NCI-H187 (cell line): ENCODE data around the gene CPSF4.
A peak's percentile ranks its signal among the peaks of the same experiment; 100 is the strongest.

ENCODE experiments used
- DNase-seq, 2 experiments: peaks; one replicate each; lab custom pipeline; 2025; lab: John Stamatoyannopoulos, UW

Gene CPSF4

GRCh38 chr7:99438573-99439480 lies at the start of gene CPSF4, which contains the start of gene PTCD1:
Gene CPSF4 (plus strand): TSS chr7:99438943. CDS start chr7:99439083, 140 bp downstream.
Gene PTCD1 (minus strand): TSS chr7:99438798. CDS start chr7:99435242, 3,556 bp downstream.
- DNase-seq: peak; percentile 76 to 95

GRCh38 chr7:99389772-99390171 lies 49.0 kb upstream of the CPSF4 start:
- DNase-seq: no peak

- no peak for DNase-seq
Observed at GRCh38 chr7:99390941-99391602, 47.7 kb upstream of the CPSF4 start.

- no peak for DNase-seq
Observed at GRCh38 chr7:99392046-99392445, 46.7 kb upstream of the CPSF4 start.

GRCh38 chr7:99392659-99393354 lies 45.9 kb upstream of the CPSF4 start:
- peak; percentile 92 for DNase-seq

GRCh38 chr7:99393355-99394187 lies 45.2 kb upstream of the CPSF4 start:
- peak in 1 of 2 experiments; percentile 76 for DNase-seq

GRCh38 chr7:99394188-99394502 lies 44.6 kb upstream of the CPSF4 start:
- no peak for DNase-seq

- no peak for DNase-seq
Observed at GRCh38 chr7:99395616-99396327, 43.0 kb upstream of the CPSF4 start.

GRCh38 chr7:99396418-99397296 lies 42.1 kb upstream of the CPSF4 start:
- no peak for DNase-seq

GRCh38 chr7:99397297-99397983 lies 41.3 kb upstream of the CPSF4 start:
- DNase-seq: no peak

- DNase-seq: no peak
Observed at GRCh38 chr7:99398891-99399445, 39.8 kb upstream of the CPSF4 start.

GRCh38 chr7:99399597-99399996 lies 39.1 kb upstream of the CPSF4 start:
- DNase-seq: no peak

GRCh38 chr7:99402854-99403253 lies 35.9 kb upstream of the CPSF4 start:
- no peak for DNase-seq

GRCh38 chr7:99403764-99404163 lies 35.0 kb upstream of the CPSF4 start:
- DNase-seq: no peak

GRCh38 chr7:99404235-99404976 lies 34.3 kb upstream of the CPSF4 start:
- no peak for DNase-seq

GRCh38 chr7:99404977-99405320 lies 33.8 kb upstream of the CPSF4 start:
- DNase-seq: no peak

GRCh38 chr7:99406557-99406956 lies 32.2 kb upstream of the CPSF4 start:
- no peak for DNase-seq

GRCh38 chr7:99407872-99408378 lies 30.8 kb upstream of the CPSF4 start:
- DNase-seq: no peak
